H1 (cell line): Measurements from ENCODE around the gene LCAT. TPM values are rescaled to one million over a fixed set of nuclear protein-coding genes. Genes with fewer than 3 reads are reported as not detected.

ENCODE experiments used
- CTCF ChIA-PET: fragments of 300-600 bp; sonication (Branson Sonifier 250); formaldehyde crosslinking; loops from one replicate; lab custom pipeline; 2021; ENCODE audit not compliant: partially characterized antibody; lab: Charles Lee
- POLR2A ChIA-PET: fragments of 300-600 bp; sonication (Branson Sonifier 250); formaldehyde crosslinking; loops from one replicate; lab custom pipeline; 2021; ENCODE audit warnings: inconsistent platforms; ENCODE audit not compliant: partially characterized antibody; lab: Charles Lee
- DNase-seq, 2 experiments: peaks; one replicate each; pipeline versions ENCODE4 v3.0.0 to v3.0.0-alpha.2; 2010 to 2022; ENCODE audit warnings: low spot score in 2 of 2, low read depth in 1 of 2, mixed read lengths in 1 of 2
- FAIRE-seq: peaks from 2 replicates; lab custom pipeline; 2011; peaks lifted over from hg19 to GRCh38; lab: Jason Lieb, UNC
- H2AFZ ChIP-seq: 2 replicates; pipeline ENCODE4 v1.8.1; 2012; ENCODE audit warnings: low read length, inconsistent platforms
- H2AK5ac ChIP-seq: 2 replicates; pipeline ENCODE4 v1.6.1; 2013; ENCODE audit warnings: low read depth, low read length
- H2BK120ac ChIP-seq: replicated peaks from 2 replicates; pipeline ENCODE3; 2013; ENCODE audit warnings: low read depth, low read length, inconsistent platforms
- H2BK12ac ChIP-seq: 2 replicates; pipeline ENCODE4 v1.6.1; 2013; ENCODE audit warnings: low read depth, low read length
- H2BK15ac ChIP-seq: 2 replicates; pipeline ENCODE4 v1.6.1; 2013; ENCODE audit warnings: low read length
- H2BK20ac ChIP-seq: 2 replicates; pipeline ENCODE4 v1.6.1; 2013; ENCODE audit warnings: low read length
- H2BK5ac ChIP-seq: 2 replicates; pipeline ENCODE4 v1.6.1; 2013; ENCODE audit warnings: low read depth, low read length
- H3K14ac ChIP-seq: 2 replicates; pipeline ENCODE4 v1.6.1; 2013; ENCODE audit warnings: inconsistent platforms; ENCODE audit not compliant: insufficient read length
- H3K18ac ChIP-seq: 2 replicates; pipeline ENCODE4 v1.6.1; 2013; ENCODE audit warnings: low read length; ENCODE audit errors: extremely low read depth
- H3K23ac ChIP-seq: 2 replicates; pipeline ENCODE4 v1.6.1; 2013; ENCODE audit warnings: inconsistent platforms; ENCODE audit not compliant: insufficient read length
- H3K23me2 ChIP-seq: 2 replicates; pipeline ENCODE4 v1.6.1; 2013; ENCODE audit warnings: low read depth, low read length
- H3K27ac ChIP-seq: 2 replicates; pipeline ENCODE4 v1.6.1; 2011; ENCODE audit warnings: low read depth, low read length, inconsistent platforms
- H3K27me3 ChIP-seq, 4 experiments: replicated peaks in 1 of 4; 1 replicate in 1 of 4; 2 replicates in 3 of 4; pipeline versions ENCODE4 v1.6.1 to v1.8.1; 2011 to 2013; ENCODE audit warnings: low read length in 3 of 4, mild to moderate bottlenecking in 3 of 4, inconsistent platforms in 2 of 4, mixed read lengths in 2 of 4, moderate library complexity in 1 of 4; ENCODE audit not compliant: control insufficient read depth in 3 of 4, insufficient read depth in 3 of 4; ENCODE audit errors: extremely low read depth in 1 of 4
- H3K36me3 ChIP-seq, 4 experiments: 2 replicates each; pipeline versions ENCODE4 v1.6.1 to v1.8.1; 2011 to 2013; ENCODE audit warnings: mild to moderate bottlenecking in 4 of 4, low read length in 3 of 4, moderate library complexity in 2 of 4, control low read depth in 1 of 4, inconsistent platforms in 1 of 4; ENCODE audit not compliant: insufficient read depth in 4 of 4, control insufficient read depth in 2 of 4
- H3K4ac ChIP-seq: replicated peaks from 2 replicates; pipeline ENCODE3; 2013; ENCODE audit warnings: low read length, low read depth, mixed read lengths, inconsistent platforms; ENCODE audit not compliant: insufficient read length
- H3K4me1 ChIP-seq, 4 experiments: replicated peaks in 1 of 4; 1 replicate in 1 of 4; 2 replicates in 3 of 4; pipeline versions ENCODE4 v1.6.1 to v1.8.1; 2011 to 2013; ENCODE audit warnings: low read length in 3 of 4, inconsistent platforms in 2 of 4, mixed read lengths in 1 of 4; ENCODE audit not compliant: insufficient read depth in 4 of 4, control insufficient read depth in 3 of 4
- H3K4me2 ChIP-seq, 2 experiments: 2 replicates each; pipeline versions ENCODE4 v1.6.1 to v1.8.1; 2011 to 2013; ENCODE audit warnings: low read depth in 2 of 2, low read length in 2 of 2, control low read depth in 1 of 2, inconsistent platforms in 1 of 2, mild to moderate bottlenecking in 1 of 2; ENCODE audit not compliant: insufficient read depth in 1 of 2
- H3K4me3 ChIP-seq, 4 experiments: fragments of 200-600, 300-600 bp in 1 of 4; sonication (generic), shearing (Covaris generic), sonication (Bioruptor Twin) in 1 of 4; 2 replicates each; pipeline versions ENCODE4 v1.5.1 to v1.8.1; 2011 to 2016; ENCODE audit warnings: low read length in 4 of 4, low read depth in 3 of 4, control low read depth in 2 of 4, inconsistent platforms in 2 of 4, mild to moderate bottlenecking in 2 of 4, mixed read lengths in 1 of 4, moderate library complexity in 1 of 4; ENCODE audit not compliant: insufficient read depth in 2 of 4; ENCODE audit errors: extremely low read depth in 1 of 4
- H3K56ac ChIP-seq: replicated peaks from 2 replicates; pipeline ENCODE3; 2013; ENCODE audit warnings: low read depth, mild to moderate bottlenecking, mixed read lengths, low read length, inconsistent platforms; ENCODE audit not compliant: insufficient read length
- H3K79me1 ChIP-seq: 2 replicates; pipeline ENCODE4 v1.6.1; 2013; ENCODE audit warnings: low read depth, low read length, control low read depth
- H3K79me2 ChIP-seq, 2 experiments: 2 replicates each; pipeline versions ENCODE4 v1.6.1 to v1.8.1; 2012 to 2013; ENCODE audit warnings: low read length in 2 of 2, mild to moderate bottlenecking in 2 of 2, inconsistent platforms in 1 of 2; ENCODE audit not compliant: insufficient read depth in 2 of 2, control insufficient read depth in 1 of 2
- H3K9ac ChIP-seq, 4 experiments: replicated peaks in 1 of 4; 1 replicate in 1 of 4; 2 replicates in 3 of 4; pipeline versions ENCODE4 v1.6.1 to v1.8.1; 2011 to 2013; ENCODE audit warnings: low read depth in 3 of 4, low read length in 3 of 4, control low read depth in 2 of 4, mild to moderate bottlenecking in 2 of 4, moderate library complexity in 2 of 4, inconsistent platforms in 1 of 4; ENCODE audit errors: extremely low read depth in 1 of 4
- H3K9me3 ChIP-seq, 2 experiments: 2 replicates each; pipeline versions ENCODE4 v1.6.1 to v1.8.1; 2012 to 2013; ENCODE audit warnings: mild to moderate bottlenecking in 2 of 2, moderate library complexity in 2 of 2, control low read depth in 1 of 2, inconsistent platforms in 1 of 2, low read depth in 1 of 2, low read length in 1 of 2, mixed read lengths in 1 of 2; ENCODE audit not compliant: insufficient read depth in 2 of 2
- H4K20me1 ChIP-seq, 2 experiments: replicated peaks in 1 of 2; 2 replicates each; pipeline versions ENCODE3 to v1.8.1; 2011 to 2013; ENCODE audit warnings: inconsistent platforms in 2 of 2, low read length in 2 of 2, mild to moderate bottlenecking in 1 of 2; ENCODE audit not compliant: insufficient read depth in 2 of 2, control insufficient read depth in 1 of 2
- H4K5ac ChIP-seq: 2 replicates; pipeline ENCODE4 v1.6.1; 2013; ENCODE audit warnings: low read length, low read depth, mixed read lengths, inconsistent platforms; ENCODE audit not compliant: insufficient read length
- H4K8ac ChIP-seq: 2 replicates; pipeline ENCODE4 v1.8.0; 2013; ENCODE audit warnings: mild to moderate bottlenecking, moderate library complexity, low read length, inconsistent platforms; ENCODE audit not compliant: insufficient read depth; ENCODE audit errors: extremely low read depth
- H4K91ac ChIP-seq: replicated peaks from 2 replicates; pipeline ENCODE3; 2013; ENCODE audit warnings: low read length, mixed read lengths, inconsistent platforms; ENCODE audit not compliant: insufficient read length
- CHD2 ChIP-seq: IDR thresholded peaks from 2 replicates; pipeline ENCODE4 v1.6.1; 2012; ENCODE audit warnings: low read length, improper control_type of control experiment
- JUN ChIP-seq: IDR thresholded peaks from 2 replicates; pipeline ENCODE4 v1.6.1; 2011; ENCODE audit warnings: low read depth, mild to moderate bottlenecking, improper control_type of control experiment, low read length
- NRF1 ChIP-seq: IDR thresholded peaks from 2 replicates; pipeline ENCODE4 v1.6.1; 2011; ENCODE audit warnings: mild to moderate bottlenecking, low read depth, low read length, improper control_type of control experiment
- PHF8 ChIP-seq: fragments of 200-600 bp; sonication (generic); conservative IDR thresholded peaks from 2 replicates; pipeline ENCODE4 v1.7.1; 2012; ENCODE audit warnings: low read depth, mild to moderate bottlenecking, inconsistent platforms, low read length, moderate library complexity
- POLR2A ChIP-seq, 2 experiments: IDR thresholded peaks; 1 replicate in 1 of 2; 2 replicates in 1 of 2; pipeline ENCODE4 v1.6.1; 2011; ENCODE audit warnings: low read depth in 2 of 2, low read length in 2 of 2, mild to moderate bottlenecking in 2 of 2; ENCODE audit errors: control extremely low read depth in 1 of 2
- RBBP5 ChIP-seq: IDR thresholded peaks from 2 replicates; pipeline ENCODE4 v1.7.1; 2012; ENCODE audit warnings: low read depth, mild to moderate bottlenecking, inconsistent platforms, low read length, moderate library complexity, borderline replicate concordance
- SP1 ChIP-seq: IDR thresholded peaks from 2 replicates; pipeline ENCODE4 v1.6.1; 2011; ENCODE audit warnings: low read depth, low read length
- SUZ12 ChIP-seq: fragments of 200-600 bp; sonication (generic); IDR thresholded peaks from 2 replicates; pipeline ENCODE4 v1.6.1; 2012; ENCODE audit warnings: mild to moderate bottlenecking, inconsistent platforms, low read length, moderate library complexity, mixed read lengths
- WGBS, 2 experiments: shearing (Covaris generic) in 1 of 2; methylation state at CpG; one replicate each; pipeline versions ENCODE4 v1.1.6 to v1.1.7; 2013 to 2015; ENCODE audit warnings: low lambda C conversion rate in 2 of 2, mixed read lengths in 2 of 2, inconsistent platforms in 1 of 2, low coverage in 1 of 2, missing lambda C conversion rate in 1 of 2; ENCODE audit not compliant: insufficient replicate concordance in 2 of 2, insufficient coverage in 1 of 2, insufficient read length in 1 of 2; ENCODE audit errors: extremely low coverage in 1 of 2, missing lambda C conversion rate in 1 of 2; 5-methylcytosine and 5-hydroxymethylcytosine counted together
- polyA plus RNA-seq, 7 experiments: library from polyadenylated mRNA; depleted of rRNA in 3 of 7; stranded (reverse) in 5 of 7; unstranded in 2 of 7; fragments of >200 nt in 5 of 7; fragments of 200-250 nt in 2 of 7; gene quantifications; 1 replicate in 5 of 7; 2 replicates in 1 of 7; 4 replicates in 1 of 7; pipeline versions ENCODE4 v1.2.1 to v1.2.3, GENCODE V29; 2011 to 2013; ENCODE audit warnings: missing spikeins in 2 of 7, mixed read lengths in 2 of 7
- total RNA-seq: library from RNA; stranded (reverse); fragmentation: NEBNext Ultra II Directional; extraction: Animal tissue kit (Norgen Biotek cat#: 25700); gene quantifications from 2 replicates; pipeline ENCODE4 v1.2.1, GENCODE V29; 2021

The LCAT gene
- total and polyA plus RNA-seq, 2 of the 8 experiments (the other 6 are each of a cell fraction or from before 2014, with no cell fraction given) = 9.4 to 19.6 TPM

GRCh38 chr16:67982011-67982696 is 38.2 kb upstream of the LCAT start:
- FAIRE-seq (no peak), DNase-seq (no peak)
- Histone ChIP-seq H4K91ac (no peak overlapping the region), H2BK12ac (no peak overlapping the region), H2BK15ac (no peak overlapping the region), H3K79me2 (no peaks in the 10 kb centered on the region), H3K23me2 (no peaks in the 10 kb centered on the region), H3K4me3 (no peak overlapping the region), H2AK5ac (no peak overlapping the region), H3K9me3 (no peaks in the 10 kb centered on the region; a peak in 1 of 4 replicates), H2BK5ac (no peak overlapping the region), H3K4me2 (no peak overlapping the region), H2BK120ac (no peak overlapping the region), H3K14ac (no peak overlapping the region), H3K9ac (no peak overlapping the region), H3K79me1 (no peaks in the 10 kb centered on the region), H3K23ac (no peak overlapping the region), H2BK20ac (no peak overlapping the region), H3K18ac (no peak overlapping the region), H3K36me3 (no peaks in the 10 kb centered on the region; a peak in 1 of 8 replicates), H3K27ac (no peak overlapping the region), H3K4me1 (peaks cover 0 to 4% (median 0%) of the 10 kb centered on the region in 4 experiments; a peak in 3 of 7 replicates), H3K4ac (no peak overlapping the region), H4K8ac (no peak overlapping the region), H3K27me3 (peaks cover 0 to 2% (median 0%) of the 10 kb centered on the region in 4 experiments; a peak in 2 of 7 replicates), H3K56ac (no peak overlapping the region), H2AFZ (no peak overlapping the region), H4K20me1 (no peaks in the 10 kb centered on the region), H4K5ac (no peak overlapping the region)
- ChIA-PET POLR2A (interaction anchor here (0.7 to 2.2 kb wide), 9 partner anchors 11 to 318 kb away, joined by 3 to 8 read pairs (median 3); partner anchors contain the start of genes DDX28, DUS2 and SLC12A4), CTCF (interaction anchor here (0.7 to 4.0 kb wide), 19 partner anchors 10 to 112 kb away, joined by 3 to 33 read pairs (median 5); partner anchors contain the start of genes DDX28, DPEP2 and DUS2)
- TF ChIP-seq RBBP5 (no peak), JUN (no peak), POLR2A (IDR thresholded peaks at IDR 0.05; ENCODE audit: control extremely low read depth in 1 of 2, low read depth in 2 of 2, low read length in 2 of 2) (no peak), SP1 (no peak), NRF1 (no peak), PHF8 (no peak), CHD2 (no peak), SUZ12 (no peak)
- WGBS, 2 experiments = 93% methylated on average over 33 of the region's 49 CpGs; no CpG with 5 or more reads in 1 of the 2 experiments
